OCI-LY3 (cell line): ENCODE results near the gene C4orf36.

Experiments used
- H2AFZ ChIP-seq: fragments of 200-600, 300-600 bp; shearing (Covaris generic); 2 replicates; pipeline ENCODE4 v1.6.0; 2014; ENCODE audit warnings: antibody characterized with exemption, low read depth, low read length
- H3K27ac ChIP-seq: fragments of 200-600, 300-600 bp; sonication (generic); 2 replicates; pipeline ENCODE4 v1.5.1; 2014; ENCODE audit warnings: mild to moderate bottlenecking, low read length, moderate library complexity, mixed read lengths
- H3K27me3 ChIP-seq: fragments of 200-600, 300-600 bp; sonication (generic); 2 replicates; pipeline ENCODE4 v1.6.1; 2014; ENCODE audit warnings: low read depth, low read length, mixed read lengths
- H3K36me3 ChIP-seq: fragments of 200-600, 300-600 bp; sonication (generic); replicated peaks from 2 replicates; pipeline ENCODE3; 2014; ENCODE audit warnings: low read depth, low read length, mixed read lengths
- H3K4me1 ChIP-seq: fragments of 300-600, 200-600 bp; sonication (generic); 2 replicates; pipeline ENCODE4 v1.6.1; 2014; ENCODE audit warnings: low read length, mixed read lengths
- H3K4me2 ChIP-seq: fragments of 200-600, 300-600 bp; sonication (generic); 2 replicates; pipeline ENCODE4 v1.6.1; 2014; ENCODE audit warnings: low read length, mixed read lengths
- H3K4me3 ChIP-seq: fragments of 300-600, 200-600 bp; sonication (generic); 2 replicates; pipeline ENCODE4 v1.5.1; 2014; ENCODE audit warnings: antibody characterized with exemption, mild to moderate bottlenecking, low read length, moderate library complexity
- H3K79me2 ChIP-seq: fragments of 300-600, 200-600 bp; shearing (Covaris generic); 2 replicates; pipeline ENCODE4 v1.6.1; 2014; ENCODE audit warnings: mild to moderate bottlenecking, low read length, mixed read lengths
- H3K9ac ChIP-seq: fragments of 300-600, 200-600 bp; shearing (Covaris generic); 2 replicates; pipeline ENCODE4 v1.6.0; 2014; ENCODE audit warnings: mild to moderate bottlenecking, low read length, moderate library complexity
- H3K9me3 ChIP-seq: fragments of 200-600, 300-600 bp; shearing (Covaris generic); 2 replicates; pipeline ENCODE4 v1.6.1; 2014; ENCODE audit warnings: low read length, mixed read lengths; ENCODE audit not compliant: insufficient read depth
- H4K20me1 ChIP-seq: fragments of 200-600, 300-600 bp; sonication (generic); 2 replicates; pipeline ENCODE4 v1.6.1; 2016; ENCODE audit warnings: low read length, mixed read lengths; ENCODE audit not compliant: insufficient read depth
- CTCF ChIP-seq: fragments of 200-600, 300-600 bp; sonication (generic); IDR thresholded peaks from 2 replicates; pipeline ENCODE4 v1.5.1; 2014; ENCODE audit warnings: antibody characterized with exemption, low read length, low read depth
- EZH2phosphoT487 ChIP-seq: fragments of 200-600 bp; shearing (Covaris generic); IDR thresholded peaks from 2 replicates; pipeline ENCODE4 v1.6.1; 2018; ENCODE audit warnings: antibody characterized with exemption, mixed run types, low read depth

C4orf36 gene

GRCh38 chr4:86910820-86911684, 18.8 kb upstream of the C4orf36 start:
- Histone ChIP-seq H3K79me2 (no peaks in the 10 kb centered on the region), H3K36me3 (no peaks in the 10 kb centered on the region), H3K27me3 (no peaks in the 10 kb centered on the region), H3K4me1 (peaks cover 44% of the 10 kb centered on the region), H3K9me3 (no peaks in the 10 kb centered on the region), H3K4me3 (no peak overlapping the region; the same call in 1 of the 2 replicates), H2AFZ (no peak overlapping the region), H3K4me2 (peak overlapping the region; percentile 57), H4K20me1 (no peaks in the 10 kb centered on the region), H3K27ac (no peak overlapping the region), H3K9ac (no peak overlapping the region)
- TF ChIP-seq EZH2phosphoT487 (no peak), CTCF (no peak)

DNA sequence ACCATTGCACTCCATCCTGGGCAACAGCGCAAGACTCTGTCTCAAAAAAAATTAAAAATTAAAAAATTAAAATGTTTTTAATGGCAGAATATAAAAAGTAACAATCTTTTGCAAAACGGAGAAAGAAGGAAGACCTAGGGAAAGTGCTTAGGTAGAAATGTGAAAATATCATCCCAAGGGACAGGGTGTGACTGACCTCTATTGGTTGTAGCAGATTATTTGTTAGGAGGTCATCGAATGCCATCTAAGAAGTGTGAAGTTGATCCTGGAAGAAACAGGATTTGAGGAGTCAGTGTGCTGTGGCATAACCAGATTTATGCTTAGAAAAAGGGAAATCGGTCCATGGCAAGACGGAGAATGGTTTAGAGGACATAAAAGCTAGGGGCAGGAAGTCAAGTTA, 18.1 kb upstream of the C4orf36 start:
- Histone ChIP-seq H4K20me1 (no peaks in the 10 kb centered on the region), H2AFZ (no peak overlapping the region), H3K4me1 (peaks cover 44% of the 10 kb centered on the region), H3K4me3 (peak overlapping the region; percentile 27), H3K9ac (no peak overlapping the region), H3K4me2 (peak overlapping the region; percentile 57), H3K27ac (no peak overlapping the region), H3K9me3 (no peaks in the 10 kb centered on the region), H3K27me3 (no peaks in the 10 kb centered on the region), H3K36me3 (no peaks in the 10 kb centered on the region), H3K79me2 (no peaks in the 10 kb centered on the region)
- TF ChIP-seq CTCF, result peak; percentile 29
- TF ChIP-seq EZH2phosphoT487, result no peak

GRCh38 chr4:86909546-86910295, 17.5 kb upstream of the C4orf36 start:
- Histone ChIP-seq H3K4me3 (peak overlapping the region; percentile 27), H3K9ac (no peak overlapping the region), H3K4me1 (peaks cover 44% of the 10 kb centered on the region), H3K79me2 (no peaks in the 10 kb centered on the region), H3K27ac (0 out of 2 replicates have a peak overlapping the region, but pooled peaks have one; percentile 1), H3K27me3 (no peaks in the 10 kb centered on the region), H3K36me3 (no peaks in the 10 kb centered on the region), H2AFZ (no peak overlapping the region), H3K4me2 (peak overlapping the region; percentile 57), H4K20me1 (no peaks in the 10 kb centered on the region), H3K9me3 (no peaks in the 10 kb centered on the region)
- TF ChIP-seq EZH2phosphoT487, result no peak
- TF ChIP-seq CTCF, result no peak

- peak overlapping the region; percentile 57 for H3K4me2 ChIP-seq
- H4K20me1 ChIP-seq, result no peaks in the 10 kb centered on the region
- H3K4me1 ChIP-seq, result peaks cover 44% of the 10 kb centered on the region
- H3K9ac ChIP-seq, result no peak overlapping the region; the same call in 1 of the 2 replicates
- H2AFZ ChIP-seq, result no peak overlapping the region
- no peaks in the 10 kb centered on the region for H3K9me3 ChIP-seq
- H3K36me3 ChIP-seq, result no peaks in the 10 kb centered on the region
- TF ChIP-seq CTCF (no peak), EZH2phosphoT487 (no peak)
- H3K27ac ChIP-seq, result no peak overlapping the region
- no peaks in the 10 kb centered on the region for H3K27me3 ChIP-seq
- no peaks in the 10 kb centered on the region for H3K79me2 ChIP-seq
- H3K4me3 ChIP-seq, result peak overlapping the region; percentile 31
These were observed 16.0 kb upstream of the C4orf36 start for GRCh38 chr4:86908251-86908657.
